Tibial nerve (tissue), 3 donors: ENCODE measurements around the gene INTS3.

ENCODE experiments used
- CTCF ChIP-seq, 5 experiments: fragments of 200-600 bp in 3 of 5; fragments of 450-650 bp in 2 of 5; sonication (generic) in 3 of 5; IDR thresholded peaks; one replicate each; pipeline ENCODE4 v1.5.1; 2016 to 2019; ENCODE audit warnings: antibody characterized with exemption in 5 of 5, mild to moderate bottlenecking in 3 of 5, moderate library complexity in 2 of 5
- POLR2A ChIP-seq, 2 donors: fragments of 450-650 bp; IDR thresholded peaks; one replicate each; pipeline ENCODE4 v1.6.1; 2017; ENCODE audit warnings: antibody characterized with exemption in 2 of 2, mild to moderate bottlenecking in 2 of 2, moderate library complexity in 2 of 2

- TF ChIP-seq CTCF (IDR thresholded peaks at IDR 0.05) (no peak), POLR2A (IDR thresholded peaks at IDR 0.05) (no peak)
These were observed 30.4 kb upstream of the INTS3 start for GRCh38 chr1:153697191-153698019.
